GM19043 (cell line): ENCODE data around the gene KRT33A.
"Not testable (repeated sequence)": the region's sequence is repeated elsewhere in the genome, so short reads cannot be mapped to it uniquely, and the experiment has no call there.

Experiments used
- ATAC-seq: cut with Tn5 transposase; IDR thresholded peaks from one replicate; pipeline ENCODE4 v1.9.1; 2021; ENCODE audit warnings: low read depth; ENCODE audit not compliant: unreplicated experiment

KRT33A gene

GRCh38 chr17:41350381-41350878, at the start of gene KRT33A:
TSS of gene KRT33A (minus strand) at chr17:41350828. CDS start at chr17:41350767, 61 bp downstream.
- ATAC-seq, result not testable (repeated sequence)

- no peak for ATAC-seq
These were observed 46.5 kb upstream of the KRT33A start, which contains the start of gene KRT31 for GRCh38 chr17:41396996-41397660. TSS of gene KRT31 (minus strand) at chr17:41397608. CDS start at chr17:41397539, 69 bp downstream.

- no peak for ATAC-seq
These were observed 45.7 kb upstream of the KRT33A start for GRCh38 chr17:41396340-41396739.

GRCh38 chr17:41395611-41396010, 45.0 kb upstream of the KRT33A start:
- ATAC-seq, result no peak

DNA sequence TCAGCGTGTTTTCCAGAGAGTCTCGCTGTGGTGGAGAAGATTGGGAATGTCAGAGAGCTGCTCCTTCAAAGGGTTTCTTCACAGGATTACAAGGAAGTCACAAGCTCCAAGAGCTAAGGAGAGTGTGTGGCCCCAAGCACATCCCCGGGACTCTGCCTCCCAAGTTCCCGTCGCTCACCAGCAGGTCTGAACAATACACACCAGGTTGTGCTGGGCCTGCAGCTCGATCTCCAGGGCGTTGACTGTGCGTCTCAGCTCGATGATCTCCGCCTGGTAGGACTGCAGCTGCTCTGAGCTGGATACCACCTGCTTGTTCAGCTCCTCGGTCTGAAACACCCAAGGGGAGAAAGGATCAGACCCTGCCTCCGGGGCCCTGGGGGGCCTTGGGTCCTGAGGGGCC, 44.4 kb upstream of the KRT33A start:
- not testable (repeated sequence) for ATAC-seq

DNA sequence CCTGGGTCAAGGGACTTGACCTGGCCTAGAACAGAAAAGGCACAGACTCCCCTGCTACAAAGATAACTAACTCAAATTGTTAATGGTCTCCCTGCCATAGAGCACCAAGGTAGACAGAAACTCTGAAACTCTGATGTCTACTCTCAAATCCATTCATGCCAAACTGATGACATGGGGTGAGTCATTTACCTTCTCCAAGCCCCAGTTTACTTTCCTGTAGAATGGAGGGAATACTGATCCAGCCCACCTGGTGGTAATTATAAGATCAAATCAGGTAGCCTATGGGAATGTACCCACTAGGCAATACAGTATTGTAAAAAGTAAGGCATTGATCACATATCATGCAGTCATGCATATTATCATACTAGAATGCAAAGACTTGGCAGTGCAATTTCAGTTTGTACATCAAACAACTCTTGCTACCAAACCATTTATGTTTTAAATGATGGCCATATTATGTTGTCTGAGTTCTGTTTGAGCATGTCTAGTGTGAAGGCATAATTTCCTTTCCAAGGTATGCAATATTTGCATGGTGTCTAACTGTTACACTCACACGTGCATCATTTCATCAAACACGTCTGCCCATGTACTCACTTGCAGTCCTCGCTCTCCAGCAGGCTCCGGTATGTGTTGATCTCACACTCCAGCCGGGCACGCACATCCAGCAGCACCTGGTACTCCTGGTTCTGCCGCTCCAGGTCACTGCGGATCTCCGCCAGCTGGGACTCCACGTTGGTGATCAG, 43.8 kb upstream of the KRT33A start:
- ATAC-seq, result no peak

GRCh38 chr17:41393826-41394225, 43.2 kb upstream of the KRT33A start:
- no peak for ATAC-seq

- ATAC-seq, result no peak
These were observed 42.7 kb upstream of the KRT33A start for GRCh38 chr17:41393294-41393693.

DNA sequence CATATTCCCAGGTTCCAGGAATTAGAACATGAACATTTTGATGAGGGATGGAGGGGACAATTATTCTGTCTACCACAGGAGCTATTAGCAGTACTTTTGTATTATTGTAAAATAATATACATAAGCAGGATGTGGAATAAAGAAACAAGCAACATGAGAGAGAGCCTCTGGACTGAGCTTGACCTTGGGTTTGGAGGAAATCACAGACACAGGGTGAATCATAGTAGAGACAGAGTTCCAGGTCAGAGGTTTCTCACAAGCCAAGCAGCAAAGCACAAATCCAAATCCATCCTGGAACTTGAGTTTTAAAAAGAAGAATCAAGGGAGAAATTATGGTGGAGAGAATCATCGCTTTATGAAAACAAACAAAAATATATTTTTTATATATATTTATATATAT, 41.6 kb upstream of the KRT33A start:
- ATAC-seq, result no peak

GRCh38 chr17:41391535-41391934, 40.9 kb upstream of the KRT33A start:
- no peak for ATAC-seq

GRCh38 chr17:41390411-41390938, 39.8 kb upstream of the KRT33A start:
- no peak for ATAC-seq

GRCh38 chr17:41387670-41388069, 37.0 kb upstream of the KRT33A start:
- no peak for ATAC-seq

DNA sequence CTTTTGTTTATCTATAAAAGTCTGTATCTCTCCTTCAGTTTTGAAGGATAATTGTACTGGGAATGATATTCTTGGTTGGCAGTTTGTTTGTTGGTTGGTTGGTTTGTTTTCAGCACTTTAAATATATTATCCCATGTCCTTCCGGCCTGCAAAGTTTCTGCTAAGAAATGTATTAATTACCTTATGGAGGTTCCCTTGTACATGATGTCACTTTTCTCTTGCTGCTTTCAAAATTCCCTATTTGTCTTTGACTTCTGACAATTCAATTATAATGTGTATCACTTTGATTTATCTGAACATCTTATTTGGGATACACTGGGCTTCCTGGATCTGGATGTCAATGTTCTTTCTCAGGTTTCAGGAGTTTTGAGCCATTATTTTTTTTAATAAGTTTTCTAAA, 35.6 kb upstream of the KRT33A start:
- ATAC-seq, result no peak

GRCh38 chr17:41383690-41384089, 33.1 kb upstream of the KRT33A start:
- no peak for ATAC-seq

- no peak for ATAC-seq
These were observed 31.8 kb upstream of the KRT33A start for GRCh38 chr17:41382394-41382793.

GRCh38 chr17:41381943-41382342, 31.3 kb upstream of the KRT33A start, which contains the start of gene KRT34:
TSS of gene KRT34 (minus strand) at chr17:41382306. CDS start at chr17:41382246, 60 bp downstream.
- ATAC-seq, result not testable (repeated sequence)

DNA sequence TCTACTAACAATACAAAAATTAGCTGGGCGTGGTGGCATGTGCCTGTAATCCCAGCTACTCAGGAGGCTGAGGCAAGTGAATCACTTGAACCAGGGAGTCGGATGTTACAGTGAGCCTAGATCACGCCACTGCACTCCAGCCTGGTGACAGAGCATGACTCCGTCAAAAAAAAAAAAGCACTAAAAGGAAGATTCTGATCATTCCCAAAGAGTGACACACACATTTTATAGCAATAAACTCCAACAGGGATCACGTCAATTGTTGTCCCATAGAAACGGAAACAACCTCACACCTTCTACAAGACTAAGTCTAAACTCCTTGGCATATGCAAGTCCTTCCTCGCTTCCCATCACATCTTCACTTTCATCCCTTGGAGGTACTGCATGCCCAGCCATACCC, 29.5 kb upstream of the KRT33A start:
- not testable (repeated sequence) for ATAC-seq

DNA sequence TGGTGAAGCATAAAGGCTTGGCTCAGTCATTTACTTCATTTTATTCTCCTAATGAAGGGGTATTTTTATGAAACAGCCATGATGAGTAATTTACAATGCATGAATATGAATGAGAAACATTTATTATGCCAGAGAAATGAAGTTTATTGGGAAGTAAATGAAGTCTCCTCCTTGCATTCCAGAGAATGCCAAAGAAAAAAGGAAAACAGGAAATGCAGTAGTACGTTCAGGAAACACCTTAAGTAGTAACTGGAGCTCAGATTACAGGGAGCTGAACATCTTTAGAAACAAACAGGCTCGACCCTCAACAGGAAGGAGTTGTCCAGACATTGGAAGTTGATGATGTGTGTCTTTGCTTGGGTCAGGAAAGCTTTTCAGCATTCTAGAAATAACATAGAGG, 26.9 kb upstream of the KRT33A start:
- ATAC-seq, result no peak

DNA sequence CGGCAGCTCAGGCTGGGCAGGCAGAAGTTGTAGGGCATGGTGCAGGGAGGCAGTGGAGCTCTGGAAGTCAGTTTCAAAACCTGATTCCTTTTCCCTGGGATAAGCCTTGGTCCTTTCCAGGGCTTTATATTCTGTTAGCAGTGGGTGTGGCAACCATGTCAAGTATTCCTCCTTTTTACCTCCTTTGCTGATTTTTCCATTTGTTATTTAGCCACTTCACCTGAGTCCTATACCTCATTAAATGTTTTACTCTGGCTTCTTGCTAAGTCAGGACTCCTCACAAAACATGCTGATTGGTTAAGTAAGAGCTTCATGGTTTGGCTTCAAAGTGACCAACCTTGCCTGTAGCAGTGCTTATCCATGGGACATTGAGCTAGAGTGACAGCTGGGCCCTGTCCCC, 19.1 kb upstream of the KRT33A start, which contains the start of gene KRT33B:
Gene KRT33B (minus strand): TSS at position 101 of the 400 bp plus-strand sequence. CDS start 63 bp downstream, at position 38.
- no peak for ATAC-seq

GRCh38 chr17:41369023-41369422, 18.4 kb upstream of the KRT33A start:
- ATAC-seq, result no peak

DNA sequence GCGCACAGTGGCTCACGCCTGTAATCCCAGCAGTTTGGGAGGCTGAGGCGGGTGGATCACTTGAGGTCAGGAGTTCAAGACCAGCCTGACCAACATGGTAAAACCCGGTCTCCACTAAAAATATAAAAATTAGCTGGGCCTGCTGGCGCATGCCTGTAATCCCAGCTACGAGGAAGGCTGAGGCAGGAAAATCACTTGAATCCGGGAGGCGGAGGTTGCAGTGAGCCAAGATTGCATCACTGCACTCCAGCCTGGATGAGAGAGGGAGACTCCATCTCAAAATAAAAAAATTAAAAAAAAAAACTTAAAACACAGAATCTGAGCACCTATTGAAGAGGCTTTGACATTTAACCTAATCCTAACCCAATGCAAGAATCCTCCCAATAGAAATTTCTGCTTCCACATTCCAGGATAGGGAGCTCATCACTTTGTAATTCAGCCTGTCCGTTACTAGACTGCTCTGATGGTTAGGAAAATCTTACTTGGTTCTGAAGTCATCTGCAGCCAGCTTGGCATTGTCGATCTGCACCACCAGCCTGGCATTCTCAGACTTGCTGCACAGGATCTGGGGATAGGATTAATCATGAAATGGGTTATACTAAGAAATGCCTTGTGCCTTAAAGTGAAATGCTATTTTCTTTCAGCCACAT, 16.9 kb upstream of the KRT33A start:
- no peak for ATAC-seq
